GM21717 (cell line): Measurements from ENCODE around the gene MAU2.

Experiments used
- ATAC-seq: cut with Tn5 transposase; IDR thresholded peaks from one replicate; pipeline ENCODE4 v1.9.1; 2021; ENCODE audit warnings: mild to moderate bottlenecking, moderate library complexity; ENCODE audit not compliant: unreplicated experiment

MAU2 gene

GRCh38 chr19:19320361-19321140, at the start of gene MAU2, which contains the start of gene SUGP1:
Gene MAU2 (plus strand): TSS chr19:19320829. CDS start chr19:19320860, 31 bp downstream.
Gene SUGP1 (minus strand): TSS chr19:19320509. CDS start chr19:19320496, 13 bp downstream.
- ATAC-seq: peak; percentile 81

GRCh38 chr19:19271828-19272599, 48.6 kb upstream of the MAU2 start:
- ATAC-seq: no peak

GRCh38 chr19:19274146-19274545, 46.5 kb upstream of the MAU2 start:
- no peak for ATAC-seq

- ATAC-seq: no peak
Measured at GRCh38 chr19:19274716-19275565, 45.7 kb upstream of the MAU2 start.

GRCh38 chr19:19276386-19276785, 44.2 kb upstream of the MAU2 start:
- ATAC-seq: no peak

GRCh38 chr19:19276851-19277250, 43.8 kb upstream of the MAU2 start:
- ATAC-seq: no peak

GRCh38 chr19:19278315-19278714, 42.3 kb upstream of the MAU2 start:
- ATAC-seq: no peak

- no peak for ATAC-seq
Measured at GRCh38 chr19:19279062-19279612, 41.5 kb upstream of the MAU2 start.

- no peak for ATAC-seq
Measured at GRCh38 chr19:19279853-19280252, 40.8 kb upstream of the MAU2 start.

GRCh38 chr19:19280561-19280960, 40.1 kb upstream of the MAU2 start:
- ATAC-seq: no peak

GRCh38 chr19:19285686-19286085, 34.9 kb upstream of the MAU2 start:
- no peak for ATAC-seq

- no peak for ATAC-seq
Measured at GRCh38 chr19:19292607-19293006, 28.0 kb upstream of the MAU2 start.

GRCh38 chr19:19294914-19295313, 25.7 kb upstream of the MAU2 start:
- ATAC-seq: no peak

- ATAC-seq: no peak
Measured at GRCh38 chr19:19296953-19297689, 23.5 kb upstream of the MAU2 start.

- no peak for ATAC-seq
Measured at GRCh38 chr19:19297759-19298158, 22.9 kb upstream of the MAU2 start.

- no peak for ATAC-seq
Measured at GRCh38 chr19:19300613-19301012, 20.0 kb upstream of the MAU2 start.

- no peak for ATAC-seq
Measured at GRCh38 chr19:19303411-19303810, 17.2 kb upstream of the MAU2 start.

GRCh38 chr19:19304186-19304965, 16.3 kb upstream of the MAU2 start:
- no peak for ATAC-seq

GRCh38 chr19:19305066-19305465, 15.6 kb upstream of the MAU2 start:
- ATAC-seq: no peak
